Vagina (tissue), 2 donors: ENCODE data around the gene MTMR2. TPM values are rescaled to one million over a fixed set of nuclear protein-coding genes. Genes with fewer than 3 reads are reported as not detected.

ENCODE experiments used
- DNase-seq, 2 donors: peaks; one replicate each; pipeline ENCODE4 v3.0.0-alpha.2; 2017; ENCODE audit errors: extremely low spot score in 2 of 2
- H3K27ac ChIP-seq: fragments of 200-600 bp; sonication (generic); one replicate; pipeline ENCODE4 v1.5.1; 2019
- H3K27me3 ChIP-seq: fragments of 200-600 bp; sonication (generic); one replicate; pipeline ENCODE4 v1.5.1; 2019
- H3K36me3 ChIP-seq, 2 donors: fragments of 200-600 bp; sonication (generic); one replicate each; pipeline ENCODE4 v1.5.1; 2017 to 2019
- H3K4me1 ChIP-seq: fragments of 200-600 bp; sonication (generic); one replicate; pipeline ENCODE4 v1.5.1; 2019
- H3K4me3 ChIP-seq, 2 donors: fragments of 200-600 bp; sonication (generic); 1 replicate in 1 of 2; 2 replicates in 1 of 2; pipeline ENCODE4 v1.5.1; 2016 to 2019
- H3K9me3 ChIP-seq: fragments of 200-600 bp; sonication (generic); one replicate; pipeline ENCODE4 v1.5.1; 2019
- CTCF ChIP-seq, 3 experiments: fragments of 450-650 bp in 2 of 3; fragments of 200-600 bp in 1 of 3; sonication (generic) in 1 of 3; IDR thresholded peaks; one replicate each; pipeline ENCODE4 v1.5.1; 2017 to 2019; ENCODE audit warnings: antibody characterized with exemption in 3 of 3, mild to moderate bottlenecking in 2 of 3, moderate library complexity in 2 of 3
- POLR2A ChIP-seq, 2 donors: fragments of 450-650 bp; IDR thresholded peaks; one replicate each; pipeline ENCODE4 v1.6.1; 2017; ENCODE audit warnings: antibody characterized with exemption in 2 of 2, mild to moderate bottlenecking in 2 of 2, moderate library complexity in 2 of 2
- POLR2AphosphoS5 ChIP-seq, 2 donors: sonication (generic); formaldehyde crosslinking; IDR thresholded peaks; one replicate each; pipeline ENCODE4 v1.9.0; 2017; ENCODE audit warnings: antibody characterized with exemption in 2 of 2, mild to moderate bottlenecking in 2 of 2, low read depth in 1 of 2; ENCODE audit not compliant: insufficient read depth in 1 of 2
- intact Hi-C: fragments of 100-400 bp; cut with DNase I; formaldehyde crosslinking; loops from one replicate; pipeline ENCODE4 v1.15.1; 2023
- total RNA-seq: library from RNA; depleted of rRNA; stranded (reverse); fragments of >200 nt; gene quantifications from one replicate; pipeline ENCODE4 v1.2.3, GENCODE V29; 2016

The MTMR2 gene
- total RNA-seq, 1 donor from 2014 or later = 18.2 TPM

GRCh38 chr11:95805869-95806268, 118.0 kb downstream of the MTMR2 start:
- H3K27ac ChIP-seq = no peak overlapping the region
- H3K9me3 ChIP-seq = no peaks in the 10 kb centered on the region
- no peak overlapping the region for H3K4me3 ChIP-seq
- no peak for TF ChIP-seq CTCF (IDR thresholded peaks at IDR 0.05)
- TF ChIP-seq POLR2A (IDR thresholded peaks at IDR 0.05) = no peak
- no peak for TF ChIP-seq POLR2AphosphoS5 (IDR thresholded peaks at IDR 0.05; ENCODE audit: insufficient read depth in 1 of 2, low read depth in 1 of 2)
- H3K27me3 ChIP-seq = no peaks in the 10 kb centered on the region
- no peaks in the 10 kb centered on the region for H3K36me3 ChIP-seq
- intact Hi-C loops = no loop called here
- DNase-seq = no peak
- no peaks in the 10 kb centered on the region for H3K4me1 ChIP-seq

GRCh38 chr11:95803973-95804372, 119.9 kb downstream of the MTMR2 start:
- Histone ChIP-seq H3K36me3 (peaks cover 0 to 11% of the 10 kb centered on the region in 2 donors), H3K4me3 (no peak overlapping the region), H3K27ac (no peak overlapping the region), H3K9me3 (no peaks in the 10 kb centered on the region), H3K27me3 (no peaks in the 10 kb centered on the region), H3K4me1 (no peaks in the 10 kb centered on the region)
- no peak for DNase-seq
- intact Hi-C loops = no loop called here
- TF ChIP-seq CTCF (IDR thresholded peaks at IDR 0.05) = no peak
- no peak for TF ChIP-seq POLR2A (IDR thresholded peaks at IDR 0.05)
- no peak for TF ChIP-seq POLR2AphosphoS5 (IDR thresholded peaks at IDR 0.05; ENCODE audit: insufficient read depth in 1 of 2, low read depth in 1 of 2)

GRCh38 chr11:95802806-95803205, 121.1 kb downstream of the MTMR2 start:
- no peak overlapping the region for H3K27ac ChIP-seq
- peaks cover 0 to 11% of the 10 kb centered on the region in 2 donors for H3K36me3 ChIP-seq
- DNase-seq = no peak
- no peak overlapping the region for H3K4me3 ChIP-seq
- intact Hi-C loops = no loop called here
- no peak for TF ChIP-seq CTCF (IDR thresholded peaks at IDR 0.05)
- no peaks in the 10 kb centered on the region for H3K4me1 ChIP-seq
- H3K9me3 ChIP-seq = no peaks in the 10 kb centered on the region
- H3K27me3 ChIP-seq = no peaks in the 10 kb centered on the region

GRCh38 chr11:95800438-95800837, 123.5 kb downstream of the MTMR2 start:
- intact Hi-C loops = no loop called here
- Histone ChIP-seq H3K27me3 (no peaks in the 10 kb centered on the region), H3K27ac (no peak overlapping the region), H3K9me3 (no peaks in the 10 kb centered on the region), H3K4me3 (no peak overlapping the region), H3K4me1 (no peaks in the 10 kb centered on the region), H3K36me3 (peaks cover 0 to 11% of the 10 kb centered on the region in 2 donors)
- TF ChIP-seq CTCF (IDR thresholded peaks at IDR 0.05) = no peak
- TF ChIP-seq POLR2A (IDR thresholded peaks at IDR 0.05) = no peak
- no peak for DNase-seq

- no peaks in the 10 kb centered on the region for H3K4me1 ChIP-seq
- H3K27ac ChIP-seq = no peak overlapping the region
- peaks cover 0 to 11% of the 10 kb centered on the region in 2 donors for H3K36me3 ChIP-seq
- no peaks in the 10 kb centered on the region for H3K27me3 ChIP-seq
- DNase-seq = no peak
- no peak for TF ChIP-seq POLR2AphosphoS5 (IDR thresholded peaks at IDR 0.05; ENCODE audit: insufficient read depth in 1 of 2, low read depth in 1 of 2)
- TF ChIP-seq POLR2A (IDR thresholded peaks at IDR 0.05) = no peak
- TF ChIP-seq CTCF (IDR thresholded peaks at IDR 0.05) = no peak
- H3K9me3 ChIP-seq = no peaks in the 10 kb centered on the region
- intact Hi-C loops = no loop called here
- no peak overlapping the region for H3K4me3 ChIP-seq
These were observed 124.4 kb downstream of the MTMR2 start for GRCh38 chr11:95799546-95799945.
